IPS DF 6.9 (cell line): ENCODE results near the gene ERMAP.
"Not testable (repeated sequence)": the region's sequence is repeated elsewhere in the genome, so short reads cannot be mapped to it uniquely, and the experiment has no call there.

ENCODE experiments used
- DNase-seq: peaks from one replicate; pipeline ENCODE4 v3.0.0-alpha.2; 2013; ENCODE audit warnings: low read depth, low spot score
- H3K27ac ChIP-seq: one replicate; pipeline ENCODE4 v1.5.1; 2013; ENCODE audit warnings: low read length, control low read depth
- H3K27me3 ChIP-seq: 2 replicates; pipeline ENCODE4 v1.6.1; 2013; ENCODE audit warnings: mild to moderate bottlenecking, low read length; ENCODE audit not compliant: control insufficient read depth, insufficient read depth
- H3K36me3 ChIP-seq: 2 replicates; pipeline ENCODE4 v1.6.1; 2013; ENCODE audit warnings: low read length; ENCODE audit not compliant: control insufficient read depth, insufficient read depth
- H3K4me1 ChIP-seq: 2 replicates; pipeline ENCODE4 v1.6.1; 2013; ENCODE audit warnings: low read length; ENCODE audit not compliant: control insufficient read depth, insufficient read depth
- H3K4me3 ChIP-seq: 2 replicates; pipeline ENCODE4 v1.5.1; 2013; ENCODE audit warnings: mild to moderate bottlenecking, low read length
- H3K9me3 ChIP-seq: 2 replicates; pipeline ENCODE4 v1.6.1; 2013; ENCODE audit warnings: low read length, inconsistent platforms; ENCODE audit not compliant: control insufficient read depth, insufficient read depth
- WGBS: extraction: QIAGEN DNeasy Blood & Tissue Kit; methylation state at CpG from one replicate; pipeline ENCODE4 v1.1.7; 2013; ENCODE audit warnings: mixed read lengths, missing lambda C conversion rate; ENCODE audit not compliant: insufficient read length, insufficient coverage; 5-methylcytosine and 5-hydroxymethylcytosine counted together

The ERMAP gene

DNA sequence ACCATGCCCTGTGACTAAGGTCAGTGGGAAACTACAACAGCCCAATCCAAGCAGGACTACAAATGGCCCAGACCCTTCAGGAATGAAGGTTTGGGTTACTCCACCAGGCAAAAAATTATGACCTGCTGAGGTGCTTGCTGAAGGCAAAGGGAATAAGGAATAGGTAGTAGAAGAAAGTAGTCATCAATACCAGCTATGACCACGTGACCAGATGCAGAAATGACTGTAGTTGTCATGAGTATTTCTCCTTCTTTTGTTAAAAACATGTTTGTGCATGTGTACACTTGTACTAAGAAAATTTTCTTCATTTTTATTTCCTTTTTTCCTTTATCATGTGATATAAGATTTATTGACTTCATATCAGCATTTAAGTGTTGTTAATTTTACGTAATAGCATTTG lies 52.3 kb downstream of the ERMAP start:
- not testable (repeated sequence) for H3K36me3 ChIP-seq, H3K27ac ChIP-seq, H3K27me3 ChIP-seq, H3K9me3 ChIP-seq, DNase-seq, H3K4me3 ChIP-seq, H3K4me1 ChIP-seq
- WGBS, result no CpG with 5 or more reads among the region's 2 CpGs

DNA sequence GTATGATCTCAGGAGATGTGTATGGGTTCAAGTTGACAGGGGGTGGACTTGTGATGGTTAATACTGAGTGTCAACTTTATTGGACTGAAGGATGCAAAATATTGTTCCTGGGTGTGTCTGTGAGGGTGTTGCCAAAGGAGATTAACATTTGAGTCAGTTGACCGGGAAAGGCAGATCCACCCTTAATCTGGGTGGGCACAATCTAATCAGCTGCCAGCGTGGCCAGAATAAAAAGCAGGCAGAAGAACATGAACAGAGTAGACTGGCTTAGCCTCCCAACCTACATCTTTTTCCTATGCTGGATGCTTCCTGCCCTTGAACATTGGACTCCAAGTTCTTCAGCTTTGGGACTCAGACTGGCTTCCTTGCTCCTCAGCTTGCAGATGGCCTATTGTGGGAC lies 52.8 kb downstream of the ERMAP start:
- not testable (repeated sequence) for H3K27ac ChIP-seq, H3K4me3 ChIP-seq, H3K9me3 ChIP-seq, DNase-seq, H3K27me3 ChIP-seq, H3K36me3 ChIP-seq, H3K4me1 ChIP-seq
- no CpG with 5 or more reads among the region's 2 CpGs for WGBS

DNA sequence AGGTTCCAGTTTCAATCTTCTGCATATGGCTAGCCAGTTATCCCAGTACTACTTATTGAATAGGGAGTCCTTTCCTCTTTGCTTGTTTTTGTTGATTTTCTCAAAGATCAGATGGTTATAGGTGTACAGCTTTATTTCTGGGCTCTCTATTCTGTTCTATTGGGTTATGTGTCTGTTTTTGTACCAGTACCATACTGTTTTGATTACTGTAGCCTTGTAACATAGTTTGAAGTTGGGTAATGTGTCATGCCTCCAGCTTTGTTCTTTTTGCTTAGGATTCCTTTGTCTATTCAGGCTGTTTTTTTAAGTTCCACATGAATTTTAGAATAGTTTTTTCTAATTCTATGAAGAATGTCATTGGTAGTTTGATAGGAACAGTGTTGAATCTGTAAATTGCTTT lies 56.2 kb downstream of the ERMAP start:
- H3K4me1 ChIP-seq, H3K9me3 ChIP-seq, DNase-seq, H3K27ac ChIP-seq, H3K27me3 ChIP-seq, H3K4me3 ChIP-seq, H3K36me3 ChIP-seq: not testable (repeated sequence)

DNA sequence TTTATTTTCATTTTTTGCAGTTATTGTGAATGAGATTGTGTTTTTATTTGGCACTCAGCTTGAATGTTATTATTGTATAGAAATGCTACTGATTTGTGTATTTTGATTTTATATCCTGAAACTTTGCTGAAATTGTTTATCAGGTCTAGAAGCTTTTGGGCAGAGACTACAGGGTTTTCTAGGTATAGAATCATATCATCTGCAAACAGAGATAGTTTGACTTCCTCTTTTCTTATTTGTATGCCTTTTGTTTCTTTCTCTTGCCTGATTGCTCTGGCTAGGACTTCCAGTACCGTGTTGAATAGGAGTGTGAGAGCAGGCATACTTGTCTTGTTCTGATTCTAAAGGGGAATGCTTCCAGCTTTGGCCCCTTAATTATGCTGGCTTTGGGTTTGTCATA lies 56.7 kb downstream of the ERMAP start:
- Histone ChIP-seq H3K27ac (no peak overlapping the region), H3K36me3 (no peaks in the 10 kb centered on the region), H3K27me3 (no peaks in the 10 kb centered on the region), H3K4me3 (no peak overlapping the region), H3K9me3 (no peaks in the 10 kb centered on the region), H3K4me1 (no peaks in the 10 kb centered on the region)
- DNase-seq, result no peak
- WGBS, result no CpG with 5 or more reads among the region's 1 CpG

DNA sequence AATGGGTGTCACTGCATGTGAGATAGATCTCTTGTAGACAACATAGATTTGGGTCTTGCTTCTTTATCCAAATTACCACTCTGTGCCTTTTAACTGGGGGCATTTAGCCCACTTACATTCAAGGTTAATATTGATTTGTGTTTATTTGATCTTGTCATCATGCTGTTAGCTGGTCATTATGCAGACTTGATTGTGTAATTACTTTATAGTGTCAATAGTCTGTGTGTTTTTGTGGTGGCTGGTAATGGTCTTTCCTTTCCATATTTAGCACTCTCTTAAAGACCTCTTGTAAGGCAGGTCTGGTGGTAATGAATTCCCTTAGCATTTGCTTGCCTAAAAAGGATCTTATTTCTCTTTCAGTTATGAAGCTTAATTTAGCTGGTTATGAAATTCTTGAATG lies 59.1 kb downstream of the ERMAP start:
- Histone ChIP-seq H3K27ac (no peak overlapping the region), H3K36me3 (no peaks in the 10 kb centered on the region), H3K4me3 (no peak overlapping the region), H3K4me1 (no peaks in the 10 kb centered on the region), H3K9me3 (no peaks in the 10 kb centered on the region), H3K27me3 (no peaks in the 10 kb centered on the region)
- DNase-seq, result no peak

DNA sequence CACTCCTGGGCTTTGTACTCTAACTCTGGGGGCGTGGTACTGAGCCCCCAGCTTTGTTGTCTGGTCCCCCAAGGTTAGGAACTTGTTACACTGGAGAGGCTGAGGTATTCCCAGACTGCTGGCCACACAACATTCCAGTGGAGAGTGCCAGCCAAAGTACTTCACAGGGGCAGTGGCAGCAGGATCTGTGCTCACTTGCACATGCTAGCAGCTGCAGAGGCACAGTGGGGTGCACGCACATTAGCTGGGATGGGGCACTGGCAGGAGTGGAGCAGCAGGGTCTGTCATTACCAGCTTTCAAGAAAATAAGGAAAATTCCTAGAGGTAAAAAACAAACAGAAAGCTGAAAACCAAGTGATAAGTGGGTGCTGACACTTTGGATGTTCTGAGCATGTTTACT lies 60.5 kb downstream of the ERMAP start:
- Histone ChIP-seq H3K9me3 (no peaks in the 10 kb centered on the region), H3K4me3 (no peak overlapping the region), H3K27ac (no peak overlapping the region), H3K4me1 (no peaks in the 10 kb centered on the region), H3K36me3 (no peaks in the 10 kb centered on the region), H3K27me3 (no peaks in the 10 kb centered on the region)
- no CpG with 5 or more reads among the region's 2 CpGs for WGBS
- no peak for DNase-seq

DNA sequence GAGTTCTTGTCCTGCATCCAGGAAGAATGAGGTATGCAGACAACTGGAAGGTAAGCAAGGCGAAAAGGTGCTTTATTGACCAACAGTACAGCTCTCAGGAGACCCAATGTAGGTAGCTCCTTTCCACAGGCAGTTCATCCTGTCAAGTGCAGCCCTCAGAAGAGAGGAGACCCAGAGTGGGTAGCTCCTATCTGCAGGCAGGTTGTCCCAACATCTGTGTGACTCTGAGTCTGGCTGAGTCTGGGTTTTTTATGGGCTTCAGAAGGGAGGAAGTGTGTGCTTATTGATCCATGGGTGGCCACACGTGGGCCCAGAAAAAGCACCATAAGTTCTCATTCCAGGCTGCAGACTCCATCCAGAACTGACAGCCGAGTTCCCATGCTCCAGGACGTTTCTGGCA lies 63.5 kb downstream of the ERMAP start:
- Histone ChIP-seq H3K4me3 (no peak overlapping the region), H3K9me3 (no peaks in the 10 kb centered on the region), H3K36me3 (no peaks in the 10 kb centered on the region), H3K27ac (no peak overlapping the region), H3K27me3 (no peaks in the 10 kb centered on the region), H3K4me1 (no peaks in the 10 kb centered on the region)
- DNase-seq, result no peak
- no CpG with 5 or more reads among the region's 4 CpGs for WGBS

DNA sequence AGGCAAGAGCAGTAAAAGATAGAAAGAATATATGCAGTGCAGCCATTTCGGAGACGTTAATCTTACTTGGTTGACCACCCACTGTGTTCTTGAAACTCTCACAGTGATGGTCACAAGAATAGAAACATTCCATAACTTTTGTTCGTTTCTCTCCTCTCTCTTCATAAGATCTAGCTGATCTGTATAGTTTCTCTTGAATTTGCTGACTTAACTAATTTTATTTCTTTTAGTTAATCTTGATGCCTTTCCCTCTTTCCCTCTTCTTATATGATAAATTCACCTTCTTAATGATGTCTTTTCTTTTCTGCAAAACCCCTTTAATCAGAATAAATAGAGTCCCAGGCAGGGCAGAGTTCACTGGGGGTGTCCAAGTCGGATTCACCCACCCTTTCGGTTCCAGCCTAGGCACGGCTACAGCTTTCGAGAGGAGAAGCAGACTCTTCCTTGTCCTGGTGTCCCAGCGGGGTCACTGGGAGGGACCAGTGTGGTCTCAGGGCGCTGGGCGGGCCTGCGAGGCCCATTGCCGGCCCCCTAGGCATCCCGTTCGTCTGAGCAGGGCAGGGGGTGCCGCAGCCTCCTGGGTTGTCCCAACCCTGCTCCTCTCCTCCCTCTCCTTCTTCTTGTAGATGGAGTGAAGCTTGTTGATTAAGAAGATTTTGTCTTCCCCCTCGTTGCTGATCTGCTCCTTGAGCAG lies 69.3 kb downstream of the ERMAP start:
- WGBS, result no CpG with 5 or more reads among the region's 16 CpGs
- Histone ChIP-seq H3K4me3 (no peak overlapping the region), H3K27ac (no peak overlapping the region), H3K27me3 (no peaks in the 10 kb centered on the region), H3K4me1 (no peaks in the 10 kb centered on the region), H3K36me3 (no peaks in the 10 kb centered on the region), H3K9me3 (no peaks in the 10 kb centered on the region)
- no peak for DNase-seq

DNA sequence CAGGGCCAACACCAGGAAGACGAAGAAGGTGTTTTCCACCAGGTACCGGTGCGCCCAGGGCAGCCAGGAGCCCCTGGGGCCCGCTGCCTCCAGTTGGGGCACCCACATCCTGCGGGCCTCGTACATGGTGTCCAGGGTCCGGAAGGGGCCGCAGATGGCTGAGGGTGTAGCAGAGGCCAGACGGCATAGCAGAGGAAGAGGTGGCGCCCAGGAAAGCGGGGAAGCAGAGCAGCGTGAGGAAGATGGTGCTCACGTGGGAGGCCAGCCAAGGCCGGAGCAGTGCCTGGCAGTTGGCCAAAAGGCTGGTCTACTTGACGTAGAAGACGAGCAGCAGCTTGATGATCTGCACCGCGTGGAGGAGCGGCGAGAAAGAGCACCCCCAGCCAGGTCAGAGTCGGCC lies 69.9 kb downstream of the ERMAP start:
- no peaks in the 10 kb centered on the region for H3K36me3 ChIP-seq
- DNase-seq, result no peak
- no peaks in the 10 kb centered on the region for H3K9me3 ChIP-seq
- H3K4me1 ChIP-seq, result no peaks in the 10 kb centered on the region
- WGBS, result no CpG with 5 or more reads among the region's 21 CpGs
- H3K27ac ChIP-seq, result no peak overlapping the region
- no peaks in the 10 kb centered on the region for H3K27me3 ChIP-seq
- no peak overlapping the region for H3K4me3 ChIP-seq

DNA sequence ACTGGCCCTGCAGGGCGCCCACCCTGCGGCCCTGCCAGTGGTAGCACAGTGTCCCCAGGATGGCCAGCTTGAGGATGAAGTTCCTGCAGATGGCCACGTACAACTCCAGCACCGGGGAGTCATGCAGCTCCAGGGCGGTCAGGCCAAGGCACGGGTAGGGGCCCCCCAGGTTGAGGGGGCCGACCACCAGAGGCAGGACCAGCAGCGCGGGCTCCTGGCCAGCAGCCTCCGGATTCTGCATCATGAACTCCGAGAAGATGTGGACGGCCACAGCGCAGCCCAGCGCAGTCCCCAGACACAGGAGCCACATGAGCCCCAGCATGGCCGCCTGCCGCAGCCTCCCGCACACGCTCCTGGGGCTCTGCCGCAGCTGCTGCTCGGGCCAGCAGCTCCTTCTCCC lies 70.4 kb downstream of the ERMAP start:
- WGBS, result no CpG with 5 or more reads among the region's 20 CpGs

DNA sequence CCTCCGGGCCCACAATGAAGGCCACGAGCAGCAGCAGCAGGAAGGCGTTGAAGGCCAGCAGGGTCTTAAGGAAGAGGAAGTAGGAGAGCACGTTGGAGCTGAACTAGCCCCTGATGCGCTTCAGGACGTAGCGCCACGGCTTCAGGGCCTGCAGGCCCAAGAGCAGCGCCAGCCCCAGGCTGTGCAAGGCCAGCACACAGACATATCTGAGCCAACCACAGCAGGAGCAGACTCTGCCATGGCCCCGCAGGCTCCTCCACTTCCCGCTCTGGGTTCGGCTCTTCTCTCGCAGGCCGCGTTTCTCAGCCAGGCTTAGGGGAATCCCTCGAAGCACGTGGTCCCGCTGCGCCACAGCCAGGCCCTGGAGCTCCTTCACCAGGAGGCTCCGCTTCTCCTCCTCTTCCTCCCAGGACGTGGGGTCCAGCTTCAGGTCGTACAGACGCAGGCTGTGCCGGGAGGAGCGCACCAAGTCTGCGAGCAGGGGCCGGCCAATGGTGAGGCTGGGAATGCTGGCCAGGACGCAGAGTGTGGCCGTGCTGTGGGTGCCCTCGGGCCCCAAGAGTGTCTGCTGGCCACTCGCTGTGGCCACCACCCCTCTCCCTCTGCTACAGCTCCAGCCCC lies 71.2 kb downstream of the ERMAP start:
- Histone ChIP-seq H3K27me3 (no peaks in the 10 kb centered on the region), H3K27ac (no peak overlapping the region), H3K4me3 (no peak overlapping the region), H3K4me1 (no peaks in the 10 kb centered on the region), H3K9me3 (no peaks in the 10 kb centered on the region), H3K36me3 (no peaks in the 10 kb centered on the region)
- DNase-seq, result no peak
- no CpG with 5 or more reads among the region's 31 CpGs for WGBS

More for the DNA sequence above, 70.4 kb downstream of the ERMAP start:
- Histone ChIP-seq H3K9me3 (no peaks in the 10 kb centered on the region), H3K4me3 (no peak overlapping the region), H3K36me3 (no peaks in the 10 kb centered on the region), H3K4me1 (no peaks in the 10 kb centered on the region), H3K27ac (no peak overlapping the region), H3K27me3 (no peaks in the 10 kb centered on the region)
- DNase-seq, result no peak
